Effector memory CD4-positive, alpha-beta T cell (primary cell): Measurements from ENCODE around the gene PDXDC1.
"Not testable (repeated sequence)": the region's sequence is repeated elsewhere in the genome, so short reads cannot be mapped to it uniquely, and the experiment has no call there.

ENCODE experiments used
- DNase-seq, 3 donors: peaks; one replicate each; pipeline ENCODE4 v3.0.0-alpha.2; 2020
- H3K27ac ChIP-seq: 2 replicates; pipeline ENCODE4 v1.7.0; 2013; ENCODE audit warnings: mild to moderate bottlenecking, low read length, moderate library complexity; ENCODE audit not compliant: insufficient read depth, poor library complexity, severe bottlenecking
- H3K27me3 ChIP-seq: replicated peaks from 2 replicates; pipeline ENCODE4 v1.7.0; 2013; ENCODE audit warnings: mild to moderate bottlenecking, low read length; ENCODE audit not compliant: insufficient read depth, control insufficient read depth, poor library complexity, severe bottlenecking
- H3K36me3 ChIP-seq: 2 replicates; pipeline ENCODE4 v1.7.0; 2013; ENCODE audit warnings: mild to moderate bottlenecking, low read length, moderate library complexity; ENCODE audit not compliant: control insufficient read depth, insufficient read depth
- H3K4me1 ChIP-seq: 2 replicates; pipeline ENCODE4 v1.7.0; 2013; ENCODE audit warnings: low read length, mild to moderate bottlenecking; ENCODE audit not compliant: control insufficient read depth, insufficient read depth, poor library complexity, severe bottlenecking
- H3K4me3 ChIP-seq: 2 replicates; pipeline ENCODE4 v1.7.0; 2013; ENCODE audit warnings: low read length, low read depth, mild to moderate bottlenecking; ENCODE audit not compliant: insufficient read depth, poor library complexity, severe bottlenecking
- H3K9me3 ChIP-seq: 2 replicates; pipeline ENCODE4 v1.7.0; 2013; ENCODE audit warnings: mild to moderate bottlenecking, low read length, moderate library complexity; ENCODE audit not compliant: control insufficient read depth

The PDXDC1 gene

DNA sequence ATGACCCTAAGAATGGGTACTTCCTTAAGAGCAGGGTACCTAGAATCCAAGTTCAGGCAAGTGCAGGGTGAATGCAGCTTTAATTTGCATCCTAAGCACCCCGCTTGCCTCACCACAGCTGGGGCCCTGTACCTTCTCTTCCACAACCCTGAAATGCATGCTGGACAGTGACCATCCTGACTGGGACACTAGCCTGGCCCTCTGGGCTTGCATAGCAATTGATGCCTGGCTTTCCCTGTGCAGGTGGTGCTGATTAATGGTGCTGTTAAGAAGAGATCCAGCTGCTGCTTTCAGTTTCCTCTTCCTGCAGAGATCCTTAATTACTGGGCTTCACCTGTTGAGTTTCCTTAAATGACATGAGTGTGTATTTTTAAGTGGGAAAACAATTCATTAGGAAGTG lies 209.2 kb downstream of the PDXDC1 start:
- not testable (repeated sequence) for H3K9me3 ChIP-seq, H3K36me3 ChIP-seq, H3K27me3 ChIP-seq, H3K4me3 ChIP-seq, H3K27ac ChIP-seq, H3K4me1 ChIP-seq, DNase-seq
